ENCODE results near the gene PLA2G4B. TPM values are rescaled to one million over a fixed set of nuclear protein-coding genes. Genes with fewer than 3 reads are reported as not detected.

The PLA2G4B gene
- total RNA-seq, 2 donors from 2014 or later: 6.9 to 10.1 TPM

DNA sequence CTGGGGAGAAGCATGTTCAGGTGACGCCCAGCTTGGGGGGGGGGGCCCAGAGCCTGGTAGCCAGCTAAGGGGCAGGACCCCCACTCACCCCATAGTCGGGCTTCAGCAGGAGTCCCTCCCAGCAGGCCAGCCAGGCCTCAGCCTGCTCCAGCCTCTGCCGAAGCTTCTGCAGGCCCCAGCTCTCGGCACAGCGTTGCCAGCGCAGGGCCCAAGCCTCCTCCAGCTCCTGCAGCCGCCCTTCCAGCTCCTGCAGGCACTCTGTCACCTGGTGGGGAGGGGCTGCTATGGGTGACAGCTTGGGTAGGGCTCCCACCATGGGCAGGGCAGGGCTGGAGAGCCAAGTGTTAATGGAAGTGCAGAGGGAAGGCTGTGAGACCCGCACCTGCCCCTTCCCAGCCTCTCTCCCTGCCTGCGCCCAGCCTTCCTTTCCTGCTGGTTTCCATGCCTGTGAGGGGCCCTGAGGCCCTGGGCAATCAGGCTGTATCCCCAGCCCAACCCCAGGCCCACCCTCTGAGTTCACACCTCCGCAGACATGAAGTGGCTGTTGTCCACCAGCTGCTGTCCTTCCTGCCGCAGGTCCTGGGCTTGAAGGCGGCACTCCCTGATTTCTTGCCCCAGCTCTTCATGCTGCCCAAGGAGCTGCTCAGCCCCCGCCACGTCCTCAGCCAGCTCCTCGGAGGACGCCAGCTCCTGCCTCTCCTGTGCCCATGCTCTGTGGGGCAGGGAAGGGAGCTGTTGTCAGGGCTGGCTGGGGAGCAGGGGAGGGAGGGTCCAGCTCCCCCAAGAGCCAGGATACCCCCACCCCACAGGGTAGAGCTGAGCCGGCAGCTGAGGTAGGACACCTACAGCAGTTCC, 14.3 kb downstream of the PLA2G4B start:
- H3K36me3 Mint-ChIP-seq (ENCODE audit: low read depth): peaks cover 8% of the 10 kb centered on the region
- no peaks in the 10 kb centered on the region for H3K9me3 ChIP-seq (ENCODE audit: control insufficient read depth, low read length)
- DNase-seq: peak; percentile 71
- H3K4me3 ChIP-seq (ENCODE audit: low read length): no peak overlapping the region
- 74 to 85% methylated on average over 3 to 17 of the region's 17 CpGs for WGBS, 2 experiments (ENCODE audit: insufficient coverage in 1 of 2, insufficient read length in 1 of 2)
- no peaks in the 10 kb centered on the region for H3K9me3 Mint-ChIP-seq
- H3K4me3 Mint-ChIP-seq: no peak overlapping the region
- no peak for TF ChIP-seq CTCF (conservative IDR thresholded peaks at IDR 0.05)
- H3K4me1 ChIP-seq (ENCODE audit: control insufficient read depth, insufficient read depth, low read length): no peaks in the 10 kb centered on the region
- H3K27ac Mint-ChIP-seq: no peak overlapping the region
- H3K27me3 ChIP-seq (ENCODE audit: control insufficient read depth, insufficient read depth, low read length, poor library complexity, severe bottlenecking): no peaks in the 10 kb centered on the region
- H3K4me1 Mint-ChIP-seq: peaks cover 3% of the 10 kb centered on the region
- no peak overlapping the region for H3K27ac ChIP-seq (ENCODE audit: low read depth, low read length)
- H3K27me3 Mint-ChIP-seq (ENCODE audit: insufficient read depth): peaks cover 1% of the 10 kb centered on the region
- H3K36me3 ChIP-seq (ENCODE audit: control insufficient read depth, insufficient read depth, low read length): no peaks in the 10 kb centered on the region
- no peak overlapping the region for H3K9ac ChIP-seq (ENCODE audit: extremely low read depth, low read length, poor library complexity, severe bottlenecking)

DNA sequence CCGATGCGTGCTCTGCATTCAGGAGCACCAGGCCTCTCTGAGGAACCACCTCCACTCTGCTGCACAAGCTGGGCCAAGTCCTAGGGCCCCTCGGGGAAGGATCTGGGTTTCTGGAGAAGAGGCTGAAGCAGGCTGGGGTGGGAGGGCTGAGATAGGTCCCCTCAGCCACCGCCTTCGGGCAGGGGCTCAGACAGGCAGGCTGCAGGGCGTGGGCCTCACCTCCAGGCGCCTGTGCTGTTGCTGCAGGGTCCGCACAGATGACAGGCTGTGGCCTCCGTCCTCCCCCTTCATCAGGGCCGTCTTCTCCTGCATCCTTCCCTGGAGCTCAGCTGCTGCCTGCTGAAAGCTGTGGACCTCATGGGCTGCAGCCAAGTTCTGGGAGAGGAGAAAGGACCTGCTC, 15.2 kb downstream of the PLA2G4B start:
- Mint-ChIP-seq H3K36me3 (ENCODE audit: low read depth) (peaks cover 2% of the 10 kb centered on the region), H3K4me3 (no peak overlapping the region), H3K4me1 (peaks cover 3% of the 10 kb centered on the region), H3K9me3 (no peaks in the 10 kb centered on the region), H3K27me3 (ENCODE audit: insufficient read depth) (peaks cover 1% of the 10 kb centered on the region), H3K27ac (no peak overlapping the region)
- H3K9ac ChIP-seq (ENCODE audit: extremely low read depth, low read length, poor library complexity, severe bottlenecking): no peak overlapping the region
- no peaks in the 10 kb centered on the region for H3K36me3 ChIP-seq (ENCODE audit: control insufficient read depth, insufficient read depth, low read length)
- H3K9me3 ChIP-seq (ENCODE audit: control insufficient read depth, low read length): no peaks in the 10 kb centered on the region
- H3K4me1 ChIP-seq (ENCODE audit: control insufficient read depth, insufficient read depth, low read length): no peaks in the 10 kb centered on the region
- 88 to 94% methylated on average over 8 to 10 of the region's 10 CpGs for WGBS, 2 experiments (ENCODE audit: insufficient coverage in 1 of 2, insufficient read length in 1 of 2)
- no peaks in the 10 kb centered on the region for H3K27me3 ChIP-seq (ENCODE audit: control insufficient read depth, insufficient read depth, low read length, poor library complexity, severe bottlenecking)
- no peak for TF ChIP-seq CTCF (conservative IDR thresholded peaks at IDR 0.05)
- no peak overlapping the region for H3K4me3 ChIP-seq (ENCODE audit: low read length)
- DNase-seq: no peak
- H3K27ac ChIP-seq (ENCODE audit: low read depth, low read length): no peak overlapping the region

- H3K4me1 ChIP-seq (ENCODE audit: control insufficient read depth, insufficient read depth, low read length): no peaks in the 10 kb centered on the region
- Mint-ChIP-seq H3K27ac (no peak overlapping the region), H3K27me3 (ENCODE audit: insufficient read depth) (peaks cover 1% of the 10 kb centered on the region), H3K4me1 (peaks cover 3% of the 10 kb centered on the region), H3K9me3 (no peaks in the 10 kb centered on the region), H3K4me3 (no peak overlapping the region), H3K36me3 (ENCODE audit: low read depth) (no peaks in the 10 kb centered on the region)
- no peak for DNase-seq
- H3K4me3 ChIP-seq (ENCODE audit: low read length): no peak overlapping the region
- H3K27me3 ChIP-seq (ENCODE audit: control insufficient read depth, insufficient read depth, low read length, poor library complexity, severe bottlenecking): no peaks in the 10 kb centered on the region
- no peaks in the 10 kb centered on the region for H3K36me3 ChIP-seq (ENCODE audit: control insufficient read depth, insufficient read depth, low read length)
- WGBS, 2 experiments (ENCODE audit: insufficient coverage in 1 of 2, insufficient read length in 1 of 2): 89 to 94% methylated on average over 8 to 9 of the region's 9 CpGs
- no peak overlapping the region for H3K9ac ChIP-seq (ENCODE audit: extremely low read depth, low read length, poor library complexity, severe bottlenecking)
- H3K9me3 ChIP-seq (ENCODE audit: control insufficient read depth, low read length): no peaks in the 10 kb centered on the region
- no peak overlapping the region for H3K27ac ChIP-seq (ENCODE audit: low read depth, low read length)
- no peak for TF ChIP-seq CTCF (conservative IDR thresholded peaks at IDR 0.05)
Measured at GRCh38 chr15:41854443-41854842, 15.8 kb downstream of the PLA2G4B start.
